H1 (cell line): ENCODE results near the gene PLEKHS1. TPM values are rescaled to one million over a fixed set of nuclear protein-coding genes. Genes with fewer than 3 reads are reported as not detected.

Source experiments
- CTCF ChIA-PET: fragments of 300-600 bp; sonication (Branson Sonifier 250); formaldehyde crosslinking; loops from one replicate; lab custom pipeline; 2021; ENCODE audit not compliant: partially characterized antibody; lab: Charles Lee
- POLR2A ChIA-PET: fragments of 300-600 bp; sonication (Branson Sonifier 250); formaldehyde crosslinking; loops from one replicate; lab custom pipeline; 2021; ENCODE audit warnings: inconsistent platforms; ENCODE audit not compliant: partially characterized antibody; lab: Charles Lee
- DNase-seq, 2 experiments: peaks; one replicate each; pipeline versions ENCODE4 v3.0.0 to v3.0.0-alpha.2; 2010 to 2022; ENCODE audit warnings: low spot score in 2 of 2, low read depth in 1 of 2, mixed read lengths in 1 of 2
- FAIRE-seq: peaks from 2 replicates; lab custom pipeline; 2011; peaks lifted over from hg19 to GRCh38; lab: Jason Lieb, UNC
- H2AFZ ChIP-seq: 2 replicates; pipeline ENCODE4 v1.8.1; 2012; ENCODE audit warnings: low read length, inconsistent platforms
- H2AK5ac ChIP-seq: 2 replicates; pipeline ENCODE4 v1.6.1; 2013; ENCODE audit warnings: low read depth, low read length
- H2BK120ac ChIP-seq: replicated peaks from 2 replicates; pipeline ENCODE3; 2013; ENCODE audit warnings: low read depth, low read length, inconsistent platforms
- H2BK12ac ChIP-seq: 2 replicates; pipeline ENCODE4 v1.6.1; 2013; ENCODE audit warnings: low read depth, low read length
- H2BK15ac ChIP-seq: 2 replicates; pipeline ENCODE4 v1.6.1; 2013; ENCODE audit warnings: low read length
- H2BK20ac ChIP-seq: 2 replicates; pipeline ENCODE4 v1.6.1; 2013; ENCODE audit warnings: low read length
- H2BK5ac ChIP-seq: 2 replicates; pipeline ENCODE4 v1.6.1; 2013; ENCODE audit warnings: low read depth, low read length
- H3K14ac ChIP-seq: 2 replicates; pipeline ENCODE4 v1.6.1; 2013; ENCODE audit warnings: inconsistent platforms; ENCODE audit not compliant: insufficient read length
- H3K18ac ChIP-seq: 2 replicates; pipeline ENCODE4 v1.6.1; 2013; ENCODE audit warnings: low read length; ENCODE audit errors: extremely low read depth
- H3K23ac ChIP-seq: 2 replicates; pipeline ENCODE4 v1.6.1; 2013; ENCODE audit warnings: inconsistent platforms; ENCODE audit not compliant: insufficient read length
- H3K23me2 ChIP-seq: 2 replicates; pipeline ENCODE4 v1.6.1; 2013; ENCODE audit warnings: low read depth, low read length
- H3K27ac ChIP-seq: 2 replicates; pipeline ENCODE4 v1.6.1; 2011; ENCODE audit warnings: low read depth, low read length, inconsistent platforms
- H3K27me3 ChIP-seq, 4 experiments: replicated peaks in 1 of 4; 1 replicate in 1 of 4; 2 replicates in 3 of 4; pipeline versions ENCODE4 v1.6.1 to v1.8.1; 2011 to 2013; ENCODE audit warnings: low read length in 3 of 4, mild to moderate bottlenecking in 3 of 4, inconsistent platforms in 2 of 4, mixed read lengths in 2 of 4, moderate library complexity in 1 of 4; ENCODE audit not compliant: control insufficient read depth in 3 of 4, insufficient read depth in 3 of 4; ENCODE audit errors: extremely low read depth in 1 of 4
- H3K36me3 ChIP-seq, 4 experiments: 2 replicates each; pipeline versions ENCODE4 v1.6.1 to v1.8.1; 2011 to 2013; ENCODE audit warnings: mild to moderate bottlenecking in 4 of 4, low read length in 3 of 4, moderate library complexity in 2 of 4, control low read depth in 1 of 4, inconsistent platforms in 1 of 4; ENCODE audit not compliant: insufficient read depth in 4 of 4, control insufficient read depth in 2 of 4
- H3K4ac ChIP-seq: replicated peaks from 2 replicates; pipeline ENCODE3; 2013; ENCODE audit warnings: low read length, low read depth, mixed read lengths, inconsistent platforms; ENCODE audit not compliant: insufficient read length
- H3K4me1 ChIP-seq, 4 experiments: replicated peaks in 1 of 4; 1 replicate in 1 of 4; 2 replicates in 3 of 4; pipeline versions ENCODE4 v1.6.1 to v1.8.1; 2011 to 2013; ENCODE audit warnings: low read length in 3 of 4, inconsistent platforms in 2 of 4, mixed read lengths in 1 of 4; ENCODE audit not compliant: insufficient read depth in 4 of 4, control insufficient read depth in 3 of 4
- H3K4me2 ChIP-seq, 2 experiments: 2 replicates each; pipeline versions ENCODE4 v1.6.1 to v1.8.1; 2011 to 2013; ENCODE audit warnings: low read depth in 2 of 2, low read length in 2 of 2, control low read depth in 1 of 2, inconsistent platforms in 1 of 2, mild to moderate bottlenecking in 1 of 2; ENCODE audit not compliant: insufficient read depth in 1 of 2
- H3K4me3 ChIP-seq, 4 experiments: fragments of 200-600, 300-600 bp in 1 of 4; sonication (generic), shearing (Covaris generic), sonication (Bioruptor Twin) in 1 of 4; 2 replicates each; pipeline versions ENCODE4 v1.5.1 to v1.8.1; 2011 to 2016; ENCODE audit warnings: low read length in 4 of 4, low read depth in 3 of 4, control low read depth in 2 of 4, inconsistent platforms in 2 of 4, mild to moderate bottlenecking in 2 of 4, mixed read lengths in 1 of 4, moderate library complexity in 1 of 4; ENCODE audit not compliant: insufficient read depth in 2 of 4; ENCODE audit errors: extremely low read depth in 1 of 4
- H3K56ac ChIP-seq: replicated peaks from 2 replicates; pipeline ENCODE3; 2013; ENCODE audit warnings: low read depth, mild to moderate bottlenecking, mixed read lengths, low read length, inconsistent platforms; ENCODE audit not compliant: insufficient read length
- H3K79me1 ChIP-seq: 2 replicates; pipeline ENCODE4 v1.6.1; 2013; ENCODE audit warnings: low read depth, low read length, control low read depth
- H3K79me2 ChIP-seq, 2 experiments: 2 replicates each; pipeline versions ENCODE4 v1.6.1 to v1.8.1; 2012 to 2013; ENCODE audit warnings: low read length in 2 of 2, mild to moderate bottlenecking in 2 of 2, inconsistent platforms in 1 of 2; ENCODE audit not compliant: insufficient read depth in 2 of 2, control insufficient read depth in 1 of 2
- H3K9ac ChIP-seq, 4 experiments: replicated peaks in 1 of 4; 1 replicate in 1 of 4; 2 replicates in 3 of 4; pipeline versions ENCODE4 v1.6.1 to v1.8.1; 2011 to 2013; ENCODE audit warnings: low read depth in 3 of 4, low read length in 3 of 4, control low read depth in 2 of 4, mild to moderate bottlenecking in 2 of 4, moderate library complexity in 2 of 4, inconsistent platforms in 1 of 4; ENCODE audit errors: extremely low read depth in 1 of 4
- H3K9me3 ChIP-seq, 2 experiments: 2 replicates each; pipeline versions ENCODE4 v1.6.1 to v1.8.1; 2012 to 2013; ENCODE audit warnings: mild to moderate bottlenecking in 2 of 2, moderate library complexity in 2 of 2, control low read depth in 1 of 2, inconsistent platforms in 1 of 2, low read depth in 1 of 2, low read length in 1 of 2, mixed read lengths in 1 of 2; ENCODE audit not compliant: insufficient read depth in 2 of 2
- H4K20me1 ChIP-seq, 2 experiments: replicated peaks in 1 of 2; 2 replicates each; pipeline versions ENCODE3 to v1.8.1; 2011 to 2013; ENCODE audit warnings: inconsistent platforms in 2 of 2, low read length in 2 of 2, mild to moderate bottlenecking in 1 of 2; ENCODE audit not compliant: insufficient read depth in 2 of 2, control insufficient read depth in 1 of 2
- H4K5ac ChIP-seq: 2 replicates; pipeline ENCODE4 v1.6.1; 2013; ENCODE audit warnings: low read length, low read depth, mixed read lengths, inconsistent platforms; ENCODE audit not compliant: insufficient read length
- H4K8ac ChIP-seq: 2 replicates; pipeline ENCODE4 v1.8.0; 2013; ENCODE audit warnings: mild to moderate bottlenecking, moderate library complexity, low read length, inconsistent platforms; ENCODE audit not compliant: insufficient read depth; ENCODE audit errors: extremely low read depth
- H4K91ac ChIP-seq: replicated peaks from 2 replicates; pipeline ENCODE3; 2013; ENCODE audit warnings: low read length, mixed read lengths, inconsistent platforms; ENCODE audit not compliant: insufficient read length
- CEBPB ChIP-seq: IDR thresholded peaks from 2 replicates; pipeline ENCODE4 v1.6.1; 2012; ENCODE audit warnings: low read depth, low read length
- CTCF ChIP-seq, 3 experiments: IDR thresholded peaks; 1 replicate in 2 of 3; 2 replicates in 1 of 3; pipeline versions ENCODE4 v1.5.1 to v1.6.1; 2011; ENCODE audit warnings: low read length in 3 of 3, mild to moderate bottlenecking in 3 of 3, inconsistent platforms in 2 of 3, low read depth in 1 of 3, moderate library complexity in 1 of 3; ENCODE audit not compliant: insufficient read depth in 1 of 3; ENCODE audit errors: control extremely low read depth in 1 of 3
- EGR1 ChIP-seq: IDR thresholded peaks from 2 replicates; pipeline ENCODE4 v1.6.1; 2011; ENCODE audit warnings: low read depth, low read length, borderline replicate concordance
- EP300 ChIP-seq, 2 experiments: IDR thresholded peaks; 1 replicate in 1 of 2; 2 replicates in 1 of 2; pipeline ENCODE4 v1.6.1; 2011 to 2012; ENCODE audit warnings: low read depth in 2 of 2, low read length in 2 of 2, mild to moderate bottlenecking in 2 of 2, borderline replicate concordance in 1 of 2, inconsistent platforms in 1 of 2, moderate library complexity in 1 of 2
- JUND ChIP-seq: IDR thresholded peaks from 2 replicates; pipeline ENCODE4 v1.6.1; 2011; ENCODE audit warnings: mild to moderate bottlenecking, improper control_type of control experiment, low read length
- KDM1A ChIP-seq: fragments of 200-600, 300-600 bp; sonication (generic); IDR thresholded peaks from 2 replicates; pipeline ENCODE4 v1.7.1; 2016; ENCODE audit warnings: mild to moderate bottlenecking, low read length, borderline replicate concordance
- SAP30 ChIP-seq: fragments of 300-600 bp; sonication (generic); IDR thresholded peaks from 2 replicates; pipeline ENCODE4 v1.7.1; 2012; ENCODE audit warnings: low read length, moderate library complexity, mild to moderate bottlenecking, inconsistent platforms; ENCODE audit not compliant: insufficient read depth, insufficient replicate concordance
- SUZ12 ChIP-seq: fragments of 200-600 bp; sonication (generic); IDR thresholded peaks from 2 replicates; pipeline ENCODE4 v1.6.1; 2012; ENCODE audit warnings: mild to moderate bottlenecking, inconsistent platforms, low read length, moderate library complexity, mixed read lengths
- TEAD4 ChIP-seq: IDR thresholded peaks from 2 replicates; pipeline ENCODE4 v1.6.1; 2012; ENCODE audit warnings: low read depth, low read length, inconsistent platforms, mixed read lengths
- WGBS, 2 experiments: shearing (Covaris generic) in 1 of 2; methylation state at CpG; one replicate each; pipeline versions ENCODE4 v1.1.6 to v1.1.7; 2013 to 2015; ENCODE audit warnings: low lambda C conversion rate in 2 of 2, mixed read lengths in 2 of 2, inconsistent platforms in 1 of 2, low coverage in 1 of 2, missing lambda C conversion rate in 1 of 2; ENCODE audit not compliant: insufficient replicate concordance in 2 of 2, insufficient coverage in 1 of 2, insufficient read length in 1 of 2; ENCODE audit errors: extremely low coverage in 1 of 2, missing lambda C conversion rate in 1 of 2; 5-methylcytosine and 5-hydroxymethylcytosine counted together
- polyA plus RNA-seq, 7 experiments: library from polyadenylated mRNA; depleted of rRNA in 3 of 7; stranded (reverse) in 5 of 7; unstranded in 2 of 7; fragments of >200 nt in 5 of 7; fragments of 200-250 nt in 2 of 7; gene quantifications; 1 replicate in 5 of 7; 2 replicates in 1 of 7; 4 replicates in 1 of 7; pipeline versions ENCODE4 v1.2.1 to v1.2.3, GENCODE V29; 2011 to 2013; ENCODE audit warnings: missing spikeins in 2 of 7, mixed read lengths in 2 of 7
- total RNA-seq: library from RNA; stranded (reverse); fragmentation: NEBNext Ultra II Directional; extraction: Animal tissue kit (Norgen Biotek cat#: 25700); gene quantifications from 2 replicates; pipeline ENCODE4 v1.2.1, GENCODE V29; 2021

The PLEKHS1 gene
- total and polyA plus RNA-seq, 2 of the 8 experiments (the other 6 are each of a cell fraction or from before 2014, with no cell fraction given) = not detected

GRCh38 chr10:113718969-113719822 is 32.3 kb upstream of the PLEKHS1 start:
- Histone ChIP-seq H4K5ac (no peak overlapping the region), H2BK5ac (no peak overlapping the region), H2BK120ac (no peak overlapping the region), H3K4me1 (no peaks in the 10 kb centered on the region), H3K23ac (no peak overlapping the region), H3K27ac (no peak overlapping the region), H2AFZ (no peak overlapping the region), H3K27me3 (no peaks in the 10 kb centered on the region), H2BK12ac (no peak overlapping the region), H3K56ac (no peak overlapping the region), H3K23me2 (no peaks in the 10 kb centered on the region), H4K91ac (no peak overlapping the region), H3K14ac (no peak overlapping the region), H3K4ac (no peak overlapping the region), H3K18ac (no peak overlapping the region), H2BK20ac (no peak overlapping the region), H3K36me3 (peaks cover 0 to 2% (median 0%) of the 10 kb centered on the region in 4 experiments; a peak in 1 of 8 replicates), H2AK5ac (no peak overlapping the region), H2BK15ac (no peak overlapping the region), H3K79me2 (no peaks in the 10 kb centered on the region), H3K4me2 (no peak overlapping the region), H3K9ac (no peak overlapping the region), H3K79me1 (no peaks in the 10 kb centered on the region), H3K9me3 (no peaks in the 10 kb centered on the region), H3K4me3 (no peak overlapping the region), H4K20me1 (no peaks in the 10 kb centered on the region), H4K8ac (no peak overlapping the region)
- ChIA-PET CTCF (interaction anchor here (0.8 to 5.2 kb wide), 3 partner anchors 13 to 34 kb away, joined by 3 to 29 read pairs (median 3); no protein-coding TSS in a partner anchor), POLR2A (interaction anchor here (0.9 kb wide), 1 partner anchor 134 kb away, joined by 3 read pairs; the partner anchor contains the start of gene DCLRE1A)
- FAIRE-seq = no peak
- WGBS, 2 experiments = 91% methylated on average over 21 of the region's 21 CpGs; no CpG with 5 or more reads in 1 of the 2 experiments
- DNase-seq = no peak
- TF ChIP-seq JUND (no peak), CEBPB (no peak), CTCF (IDR thresholded peaks at IDR 0.05; ENCODE audit: control extremely low read depth in 1 of 3, insufficient read depth in 1 of 3, low read depth in 1 of 3, low read length in 3 of 3) (no peak), KDM1A (no peak), SUZ12 (no peak), EGR1 (no peak), SAP30 (no peak), TEAD4 (no peak), EP300 (IDR thresholded peaks at IDR 0.05; ENCODE audit: borderline replicate concordance in 1 of 2, low read depth in 2 of 2, low read length in 2 of 2) (no peak)
